Measurements from ENCODE around the gene ANKS3. TPM values are rescaled to one million over a fixed set of nuclear protein-coding genes. Genes with fewer than 3 reads are reported as not detected.

Gene ANKS3
- total RNA-seq, 1 experiment from 2014 or later, result 32.8 TPM

- Histone ChIP-seq H3K36me3 (ENCODE audit: low read depth) (no peaks in the 10 kb centered on the region), H3K79me2 (ENCODE audit: low read depth) (peaks cover 17% of the 10 kb centered on the region), H3K4me3 (peak overlapping the region; percentile 70; the same call in 1 of the 2 replicates), H3F3A (ENCODE audit: insufficient read depth, low read depth) (peaks cover 11% of the 10 kb centered on the region; the same call in 1 of the 2 replicates), H3K27me3 (ENCODE audit: insufficient read depth, low read depth) (no peaks in the 10 kb centered on the region), H4K20me1 (ENCODE audit: insufficient read depth) (no peaks in the 10 kb centered on the region), H2AFZ (peak overlapping the region; percentile 84), H3K4me1 (replicated peaks; ENCODE audit: insufficient read depth) (peaks cover 13% of the 10 kb centered on the region), H3K9me3 (ENCODE audit: insufficient read depth, low read depth) (no peaks in the 10 kb centered on the region), H3K9me2 (ENCODE audit: insufficient read depth) (no peaks in the 10 kb centered on the region), H3K27ac (no peak overlapping the region), H3K4me2 (peak overlapping the region; percentile 89)
- TF ChIP-seq, protein P1, sequence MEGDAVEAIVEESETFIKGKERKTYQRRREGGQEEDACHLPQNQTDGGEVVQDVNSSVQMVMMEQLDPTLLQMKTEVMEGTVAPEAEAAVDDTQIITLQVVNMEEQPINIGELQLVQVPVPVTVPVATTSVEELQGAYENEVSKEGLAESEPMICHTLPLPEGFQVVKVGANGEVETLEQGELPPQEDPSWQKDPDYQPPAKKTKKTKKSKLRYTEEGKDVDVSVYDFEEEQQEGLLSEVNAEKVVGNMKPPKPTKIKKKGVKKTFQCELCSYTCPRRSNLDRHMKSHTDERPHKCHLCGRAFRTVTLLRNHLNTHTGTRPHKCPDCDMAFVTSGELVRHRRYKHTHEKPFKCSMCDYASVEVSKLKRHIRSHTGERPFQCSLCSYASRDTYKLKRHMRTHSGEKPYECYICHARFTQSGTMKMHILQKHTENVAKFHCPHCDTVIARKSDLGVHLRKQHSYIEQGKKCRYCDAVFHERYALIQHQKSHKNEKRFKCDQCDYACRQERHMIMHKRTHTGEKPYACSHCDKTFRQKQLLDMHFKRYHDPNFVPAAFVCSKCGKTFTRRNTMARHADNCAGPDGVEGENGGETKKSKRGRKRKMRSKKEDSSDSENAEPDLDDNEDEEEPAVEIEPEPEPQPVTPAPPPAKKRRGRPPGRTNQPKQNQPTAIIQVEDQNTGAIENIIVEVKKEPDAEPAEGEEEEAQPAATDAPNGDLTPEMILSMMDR (conservative IDR thresholded peaks at IDR 0.05), result no peak
- no peak for TF ChIP-seq EZH2 (IDR thresholded peaks at IDR 0.05; ENCODE audit: low read depth)
- POLR2A ChIA-PET (ENCODE audit: unreplicated experiment), result interaction anchor here (0.7 to 1.4 kb wide), 3 partner anchors 30 to 34 kb away, joined by 4 to 5 read pairs (median 4); partner anchors contain the start of genes DNAAF8 and ROGDI
- intact Hi-C loops (cut with micrococcal nuclease; ENCODE audit: unreplicated experiment), result loop anchor here (5.0 kb wide), 1 partner anchor 188 kb away; the partner anchor contains the start of gene SEC14L5
- CTCF ChIA-PET, result no interaction called here
- DNase-seq, result no peak
- no TSS peak for BruUV-seq (replicated peaks)
These were observed 35.2 kb upstream of the ANKS3 start for GRCh38 chr16:4769306-4769638.

GRCh38 chr16:4768549-4769305, 34.7 kb upstream of the ANKS3 start:
- Histone ChIP-seq H3K27ac (peak overlapping the region; percentile 68), H3K4me1 (replicated peaks; ENCODE audit: insufficient read depth) (peaks cover 10% of the 10 kb centered on the region), H3F3A (ENCODE audit: insufficient read depth, low read depth) (peaks cover 11% of the 10 kb centered on the region; the same call in 1 of the 2 replicates), H3K36me3 (ENCODE audit: low read depth) (no peaks in the 10 kb centered on the region), H3K79me2 (ENCODE audit: low read depth) (peaks cover 17% of the 10 kb centered on the region), H3K27me3 (ENCODE audit: insufficient read depth, low read depth) (no peaks in the 10 kb centered on the region), H4K20me1 (ENCODE audit: insufficient read depth) (no peaks in the 10 kb centered on the region), H3K9me3 (ENCODE audit: insufficient read depth, low read depth) (no peaks in the 10 kb centered on the region), H3K4me3 (peak overlapping the region; percentile 70), H3K4me2 (peak overlapping the region; percentile 89), H3K9me2 (ENCODE audit: insufficient read depth) (no peaks in the 10 kb centered on the region), H2AFZ (peak overlapping the region; percentile 85)
- intact Hi-C loops (cut with micrococcal nuclease; ENCODE audit: unreplicated experiment), result loop anchor here (1.0 to 5.0 kb wide), 4 partner anchors 27 to 189 kb away; partner anchors contain the start of genes ANKS3, DNAAF8, ROGDI and SEC14L5
- peak; percentile 86 to 99 for DNase-seq
- TF ChIP-seq EZH2 (IDR thresholded peaks at IDR 0.05; ENCODE audit: low read depth), result no peak
- TF ChIP-seq, protein P1 (conservative IDR thresholded peaks at IDR 0.05), result no peak
- no TSS peak for BruUV-seq (replicated peaks)
- ChIA-PET CTCF (no interaction called here), POLR2A (ENCODE audit: unreplicated experiment) (interaction anchor here (0.5 to 1.4 kb wide), 7 partner anchors 12 to 378 kb away, joined by 3 to 7 read pairs (median 4); partner anchors contain the start of genes DNAAF8 and ROGDI)

DNA sequence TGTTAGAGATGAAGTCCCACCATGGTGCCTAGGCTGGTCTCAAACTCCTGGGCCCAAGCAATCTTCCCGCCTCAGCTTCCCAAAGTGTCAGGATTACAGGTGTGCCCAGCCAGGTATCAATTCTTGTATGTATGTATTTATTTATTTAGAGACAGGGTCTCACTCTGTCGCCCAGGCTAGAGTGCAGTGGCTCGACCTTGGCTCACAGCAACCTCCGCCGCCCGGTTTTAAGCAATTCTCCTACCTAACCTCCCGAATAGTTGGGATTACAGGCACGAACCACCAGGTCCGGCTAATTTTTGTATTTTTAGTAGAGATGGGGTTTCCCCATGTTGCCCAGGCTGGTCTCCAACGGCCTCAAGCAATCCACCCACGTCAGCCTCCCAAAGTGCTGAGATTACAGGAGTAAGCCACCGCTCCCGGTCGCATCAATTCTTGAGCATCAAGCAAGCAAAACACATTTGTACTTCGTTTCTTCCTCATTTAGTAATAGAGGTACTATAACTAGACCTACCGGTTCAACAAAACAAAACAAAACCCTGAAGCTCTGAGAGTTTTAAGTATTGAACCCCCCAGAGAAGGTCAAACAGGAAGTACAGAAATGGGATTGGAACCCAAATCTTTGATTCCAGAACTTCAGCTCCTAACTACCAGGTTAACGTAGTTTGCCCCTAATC, 33.9 kb upstream of the ANKS3 start:
- TF ChIP-seq EZH2 (IDR thresholded peaks at IDR 0.05; ENCODE audit: low read depth), result no peak
- TF ChIP-seq, protein P1 (conservative IDR thresholded peaks at IDR 0.05), result no peak
- Histone ChIP-seq H3K9me2 (ENCODE audit: insufficient read depth) (no peaks in the 10 kb centered on the region), H3K27me3 (ENCODE audit: insufficient read depth, low read depth) (no peaks in the 10 kb centered on the region), H3K79me2 (ENCODE audit: low read depth) (peaks cover 17% of the 10 kb centered on the region), H3K4me2 (peak overlapping the region; percentile 89), H3K36me3 (ENCODE audit: low read depth) (no peaks in the 10 kb centered on the region), H3K4me3 (peak overlapping the region; percentile 70), H2AFZ (peak overlapping the region; percentile 85), H3K9me3 (ENCODE audit: insufficient read depth, low read depth) (no peaks in the 10 kb centered on the region), H3K4me1 (replicated peaks; ENCODE audit: insufficient read depth) (peaks cover 10% of the 10 kb centered on the region), H3F3A (ENCODE audit: insufficient read depth, low read depth) (peaks cover 11% of the 10 kb centered on the region; the same call in 1 of the 2 replicates), H3K27ac (peak overlapping the region; percentile 68), H4K20me1 (ENCODE audit: insufficient read depth) (no peaks in the 10 kb centered on the region)
- ChIA-PET CTCF (no interaction called here), POLR2A (ENCODE audit: unreplicated experiment) (interaction anchor here (0.7 to 1.4 kb wide), 4 partner anchors 12 to 377 kb away, joined by 3 to 4 read pairs (median 4); no protein-coding TSS in a partner anchor)
- intact Hi-C loops (cut with micrococcal nuclease; ENCODE audit: unreplicated experiment), result loop anchor here (1.0 to 5.0 kb wide), 4 partner anchors 27 to 189 kb away; partner anchors contain the start of genes ANKS3, DNAAF8, ROGDI and SEC14L5
- DNase-seq, result peak; percentile 31 to 66
- TSS peak; percentile 53 for BruUV-seq (replicated peaks)
